Measurements from ENCODE around the gene CRTC3.
A peak's percentile ranks its signal among the peaks of the same experiment; 100 is the strongest.
"Not testable (repeated sequence)": the region's sequence is repeated elsewhere in the genome, so short reads cannot be mapped to it uniquely, and the experiment has no call there.

The CRTC3 gene

GRCh38 chr15:90681480-90681879 is 151.8 kb downstream of the CRTC3 start:
- no peak overlapping the region for H3K4me3 ChIP-seq (ENCODE audit: low read depth, low read length)
- TF ChIP-seq, protein P1, sequence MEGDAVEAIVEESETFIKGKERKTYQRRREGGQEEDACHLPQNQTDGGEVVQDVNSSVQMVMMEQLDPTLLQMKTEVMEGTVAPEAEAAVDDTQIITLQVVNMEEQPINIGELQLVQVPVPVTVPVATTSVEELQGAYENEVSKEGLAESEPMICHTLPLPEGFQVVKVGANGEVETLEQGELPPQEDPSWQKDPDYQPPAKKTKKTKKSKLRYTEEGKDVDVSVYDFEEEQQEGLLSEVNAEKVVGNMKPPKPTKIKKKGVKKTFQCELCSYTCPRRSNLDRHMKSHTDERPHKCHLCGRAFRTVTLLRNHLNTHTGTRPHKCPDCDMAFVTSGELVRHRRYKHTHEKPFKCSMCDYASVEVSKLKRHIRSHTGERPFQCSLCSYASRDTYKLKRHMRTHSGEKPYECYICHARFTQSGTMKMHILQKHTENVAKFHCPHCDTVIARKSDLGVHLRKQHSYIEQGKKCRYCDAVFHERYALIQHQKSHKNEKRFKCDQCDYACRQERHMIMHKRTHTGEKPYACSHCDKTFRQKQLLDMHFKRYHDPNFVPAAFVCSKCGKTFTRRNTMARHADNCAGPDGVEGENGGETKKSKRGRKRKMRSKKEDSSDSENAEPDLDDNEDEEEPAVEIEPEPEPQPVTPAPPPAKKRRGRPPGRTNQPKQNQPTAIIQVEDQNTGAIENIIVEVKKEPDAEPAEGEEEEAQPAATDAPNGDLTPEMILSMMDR (IDR thresholded peaks at IDR 0.05; ENCODE audit: insufficient read depth, low read depth, low read length, missing control alignments), result no peak
- no peak for DNase-seq (ENCODE audit: low read depth)

DNA sequence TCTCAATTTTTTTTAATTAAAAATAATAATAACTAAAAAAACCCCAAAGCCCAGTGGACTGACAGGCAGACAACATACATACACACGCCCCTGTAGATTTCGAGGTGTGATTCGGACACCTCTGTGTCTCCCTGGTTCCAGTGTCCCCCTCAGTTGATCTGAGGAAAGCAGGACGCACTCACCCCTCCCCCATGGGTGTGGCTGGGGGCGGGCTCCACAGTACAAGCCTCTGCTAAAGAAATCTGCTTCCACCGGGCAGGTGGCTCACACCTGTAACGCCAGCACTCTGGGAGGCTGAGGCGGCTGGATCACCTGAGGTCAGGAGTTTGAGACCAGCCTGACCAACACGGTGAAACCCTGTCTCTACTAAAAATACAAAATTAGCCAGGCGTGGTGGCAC is 153.6 kb downstream of the CRTC3 start:
- TF ChIP-seq, protein P1 (IDR thresholded peaks at IDR 0.05; ENCODE audit: insufficient read depth, low read depth, low read length, missing control alignments), result no peak
- DNase-seq (ENCODE audit: low read depth), result no peak
- H3K4me3 ChIP-seq (ENCODE audit: low read depth, low read length), result no peak overlapping the region

DNA sequence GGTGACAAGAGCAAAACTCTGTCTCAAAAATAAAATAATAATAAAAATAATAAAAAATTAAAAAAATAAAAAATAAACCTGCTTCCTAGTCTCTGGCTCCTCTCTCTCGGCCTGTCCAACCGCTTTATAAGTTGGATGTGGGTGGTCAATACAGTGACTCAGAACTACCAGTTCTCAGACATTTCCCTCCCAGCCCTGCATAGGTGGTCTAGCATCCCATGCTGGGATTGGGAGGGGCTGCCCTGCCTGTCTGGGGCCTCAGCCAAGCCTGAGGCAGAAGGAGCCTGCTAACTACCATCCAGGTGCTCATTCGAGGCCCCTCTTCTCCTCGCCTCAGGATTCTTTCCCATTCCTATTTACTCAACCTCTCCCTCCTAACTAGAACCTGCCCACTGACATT is 154.2 kb downstream of the CRTC3 start:
- DNase-seq (ENCODE audit: low read depth), result no peak
- TF ChIP-seq, protein P1 (IDR thresholded peaks at IDR 0.05; ENCODE audit: insufficient read depth, low read depth, low read length, missing control alignments), result no peak

GRCh38 chr15:90684281-90684680 is 154.6 kb downstream of the CRTC3 start:
- no peak overlapping the region for H3K4me3 ChIP-seq (ENCODE audit: low read depth, low read length)
- TF ChIP-seq, protein P1 (IDR thresholded peaks at IDR 0.05; ENCODE audit: insufficient read depth, low read depth, low read length, missing control alignments), result no peak
- DNase-seq (ENCODE audit: low read depth), result no peak

More for the DNA sequence above, 154.2 kb downstream of the CRTC3 start:
- no peak overlapping the region for H3K4me3 ChIP-seq (ENCODE audit: low read depth, low read length)

DNA sequence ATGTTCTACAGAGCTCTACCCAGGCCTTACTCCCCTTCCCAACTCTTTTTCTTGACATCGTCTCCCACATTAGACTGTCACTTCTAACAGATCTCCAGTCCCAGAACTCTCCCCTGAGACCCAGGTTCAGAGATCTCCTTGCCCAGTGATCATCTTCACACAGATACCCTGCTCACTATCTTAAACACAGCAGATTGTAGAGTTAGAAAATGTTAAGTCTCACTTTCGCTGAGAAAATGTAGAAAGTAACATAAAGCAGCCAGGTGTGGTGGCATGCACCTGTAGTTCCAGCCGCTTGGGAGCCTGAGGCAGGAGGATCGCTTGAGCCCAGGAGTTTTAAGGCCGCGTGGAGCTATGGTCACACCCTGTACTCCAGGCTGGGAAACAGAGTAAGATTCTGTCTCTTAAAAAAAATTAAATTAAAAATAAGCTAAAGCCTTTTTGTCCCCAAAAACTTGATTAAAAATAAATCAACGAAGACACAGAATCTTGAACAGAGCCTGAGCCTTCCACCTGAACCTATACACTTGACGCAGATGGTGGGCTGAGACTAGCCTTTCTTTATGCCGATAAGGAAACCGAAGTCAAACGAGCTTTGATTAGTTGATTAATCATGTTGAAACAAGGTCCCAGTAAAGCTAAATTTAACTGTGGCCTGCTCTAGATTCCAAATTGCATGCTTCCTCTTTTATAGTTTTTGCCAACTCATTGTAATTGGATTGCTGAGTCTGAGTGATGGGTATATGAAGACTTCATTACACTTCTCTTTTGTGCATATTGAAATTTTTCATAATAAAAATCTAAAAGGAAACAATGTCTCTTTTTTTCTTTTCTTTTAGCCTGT is 156.1 kb downstream of the CRTC3 start:
- TF ChIP-seq, protein P1 (IDR thresholded peaks at IDR 0.05; ENCODE audit: insufficient read depth, low read depth, low read length, missing control alignments), result no peak
- peak overlapping the region; percentile 30 for H3K4me3 ChIP-seq (ENCODE audit: low read depth, low read length)
- DNase-seq (ENCODE audit: low read depth), result peak; percentile 76

- TF ChIP-seq, protein P1 (IDR thresholded peaks at IDR 0.05; ENCODE audit: insufficient read depth, low read depth, low read length, missing control alignments), result no peak
- H3K4me3 ChIP-seq (ENCODE audit: low read depth, low read length), result peak overlapping the region; percentile 30
- peak; percentile 95 for DNase-seq (ENCODE audit: low read depth)
Measured at GRCh38 chr15:90686435-90687218, 156.9 kb downstream of the CRTC3 start.

- not testable (repeated sequence) for H3K4me3 ChIP-seq (ENCODE audit: low read depth, low read length); DNase-seq (ENCODE audit: low read depth)
Measured at GRCh38 chr15:90689326-90689961, 159.7 kb downstream of the CRTC3 start.

Data from GM12865 (cell line).